ENCODE measurements around the gene MARCKS.

DNA sequence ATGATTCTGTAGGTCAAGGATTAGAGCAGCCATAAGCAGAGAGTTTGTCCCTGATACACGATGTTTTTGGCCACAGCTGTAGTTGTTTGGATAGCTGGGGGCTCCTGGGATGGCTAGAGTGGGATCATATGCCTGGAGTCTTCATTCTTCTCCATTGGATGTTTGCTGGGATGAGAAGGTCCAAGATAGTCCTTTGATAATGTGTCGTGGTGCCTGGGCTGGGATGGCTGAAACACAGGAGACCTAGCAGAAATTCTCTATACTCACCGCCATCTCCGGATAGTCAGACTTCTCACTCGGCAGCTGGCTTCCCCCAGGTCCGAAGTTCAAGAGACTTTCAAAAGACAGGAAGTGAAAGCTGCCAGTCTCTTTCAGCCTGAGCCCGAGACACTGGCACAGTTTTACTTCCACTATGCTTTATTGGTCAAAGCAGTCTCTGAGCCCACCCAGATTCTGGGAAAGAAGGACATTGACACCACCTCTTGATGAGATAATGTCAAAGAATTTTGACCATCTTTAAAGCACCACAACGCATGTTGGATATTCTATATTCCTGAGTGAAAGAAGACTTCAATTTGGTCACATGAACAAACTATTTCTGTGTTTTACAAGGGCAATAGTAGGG, 16.0 kb downstream of the MARCKS start:
- no peak for TF ChIP-seq CTCF (IDR thresholded peaks at IDR 0.05)
- TF ChIP-seq POLR2A (IDR thresholded peaks at IDR 0.05): no peak
